ENCODE data around the gene COL7A1.

COL7A1 gene

GRCh38 chr3:48567500-48567899 lies 27.6 kb downstream of the COL7A1 start:
- Histone ChIP-seq H3K27ac (ENCODE audit: low read length) (no peak overlapping the region), H3K4me3 (ENCODE audit: low read length) (no peak overlapping the region), H3K36me3 (ENCODE audit: insufficient read depth, low read depth, low read length) (no peaks in the 10 kb centered on the region), H3K4me1 (ENCODE audit: insufficient read depth, low read length) (peaks cover 6% of the 10 kb centered on the region; the same call in 1 of the 2 replicates), H3K27me3 (ENCODE audit: insufficient read depth, low read length) (no peaks in the 10 kb centered on the region), H3K9me3 (ENCODE audit: insufficient read depth, low read depth, low read length) (no peaks in the 10 kb centered on the region), H3K9ac (ENCODE audit: low read depth, low read length) (no peak overlapping the region)

DNA sequence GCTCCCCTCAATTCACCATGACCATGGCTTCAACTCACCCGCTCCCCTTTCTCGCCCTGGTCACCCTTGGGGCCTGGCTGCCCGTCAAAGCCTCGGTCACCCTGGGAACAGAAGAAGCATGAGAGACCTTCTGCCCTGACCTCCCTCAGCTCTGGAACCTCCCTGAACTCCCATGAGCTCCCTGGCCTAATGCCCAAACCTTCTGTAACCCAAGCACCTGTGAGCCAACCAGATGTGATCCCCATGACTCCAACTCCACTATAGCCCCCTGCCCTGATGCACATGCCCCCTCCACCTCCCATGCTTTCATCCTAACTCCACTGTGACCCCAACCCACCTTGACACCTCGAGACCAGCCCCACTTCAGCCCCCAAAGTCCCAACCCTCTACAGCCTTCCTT lies 28.0 kb downstream of the COL7A1 start:
- H3K36me3 ChIP-seq (ENCODE audit: insufficient read depth, low read depth, low read length): no peaks in the 10 kb centered on the region
- no peak overlapping the region for H3K9ac ChIP-seq (ENCODE audit: low read depth, low read length)
- peaks cover 6% of the 10 kb centered on the region; the same call in 1 of the 2 replicates for H3K4me1 ChIP-seq (ENCODE audit: insufficient read depth, low read length)
- H3K27me3 ChIP-seq (ENCODE audit: insufficient read depth, low read length): no peaks in the 10 kb centered on the region
- no peak overlapping the region for H3K4me3 ChIP-seq (ENCODE audit: low read length)
- H3K9me3 ChIP-seq (ENCODE audit: insufficient read depth, low read depth, low read length): no peaks in the 10 kb centered on the region
- no peak overlapping the region for H3K27ac ChIP-seq (ENCODE audit: low read length)

GRCh38 chr3:48566401-48566760 lies 28.7 kb downstream of the COL7A1 start:
- Histone ChIP-seq H3K27me3 (ENCODE audit: insufficient read depth, low read length) (no peaks in the 10 kb centered on the region), H3K9ac (ENCODE audit: low read depth, low read length) (no peak overlapping the region), H3K9me3 (ENCODE audit: insufficient read depth, low read depth, low read length) (no peaks in the 10 kb centered on the region), H3K4me3 (ENCODE audit: low read length) (no peak overlapping the region), H3K4me1 (ENCODE audit: insufficient read depth, low read length) (peaks cover 6% of the 10 kb centered on the region; the same call in 1 of the 2 replicates), H3K27ac (ENCODE audit: low read length) (no peak overlapping the region), H3K36me3 (ENCODE audit: insufficient read depth, low read depth, low read length) (no peaks in the 10 kb centered on the region)

DNA sequence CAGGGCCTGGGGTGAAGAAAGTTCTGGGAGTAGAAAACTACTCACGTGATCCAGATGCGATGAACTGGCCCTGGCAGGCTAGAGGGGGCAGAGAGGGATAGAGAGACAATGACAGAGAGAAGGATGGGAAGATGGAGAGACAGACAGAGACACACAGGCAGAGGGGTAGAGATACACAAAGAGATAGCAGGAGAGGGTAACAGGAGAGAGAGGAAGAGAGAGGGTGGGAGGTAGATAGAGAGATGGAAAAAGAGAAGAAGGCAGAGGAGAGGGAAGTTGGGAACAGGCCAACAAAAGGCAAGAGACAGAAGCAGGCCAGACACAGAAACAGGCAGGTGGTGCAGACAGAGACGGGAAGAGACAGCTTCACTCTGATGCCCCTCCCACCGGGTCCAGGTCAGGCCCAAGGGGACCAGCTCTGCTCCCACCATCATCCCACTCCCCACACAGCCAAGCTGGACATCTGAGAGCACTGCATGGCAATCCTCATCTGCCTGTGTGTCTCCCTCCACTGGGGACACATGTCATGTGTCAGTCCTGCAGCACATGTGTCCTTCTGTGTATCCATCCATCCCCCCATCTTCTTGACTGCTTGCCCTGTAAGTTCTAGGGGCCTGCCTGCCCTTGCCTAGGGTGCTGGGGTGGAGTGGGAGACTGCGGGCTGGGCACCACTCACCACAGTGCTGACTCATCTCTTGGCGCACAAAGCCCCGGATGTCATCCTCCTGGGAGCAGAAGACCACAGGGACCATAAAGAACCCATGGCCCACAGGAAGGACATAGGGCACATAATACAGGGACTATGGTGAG lies 29.3 kb downstream of the COL7A1 start:
- H3K36me3 ChIP-seq (ENCODE audit: insufficient read depth, low read depth, low read length): no peaks in the 10 kb centered on the region
- peaks cover 6% of the 10 kb centered on the region; the same call in 1 of the 2 replicates for H3K4me1 ChIP-seq (ENCODE audit: insufficient read depth, low read length)
- no peak overlapping the region for H3K4me3 ChIP-seq (ENCODE audit: low read length)
- H3K27me3 ChIP-seq (ENCODE audit: insufficient read depth, low read length): no peaks in the 10 kb centered on the region
- no peaks in the 10 kb centered on the region for H3K9me3 ChIP-seq (ENCODE audit: insufficient read depth, low read depth, low read length)
- no peak overlapping the region for H3K9ac ChIP-seq (ENCODE audit: low read depth, low read length)
- H3K27ac ChIP-seq (ENCODE audit: low read length): no peak overlapping the region

- H3K9me3 ChIP-seq (ENCODE audit: insufficient read depth, low read depth, low read length): no peaks in the 10 kb centered on the region
- no peaks in the 10 kb centered on the region for H3K27me3 ChIP-seq (ENCODE audit: insufficient read depth, low read length)
- no peak overlapping the region for H3K27ac ChIP-seq (ENCODE audit: low read length)
- H3K4me3 ChIP-seq (ENCODE audit: low read length): no peak overlapping the region
- H3K9ac ChIP-seq (ENCODE audit: low read depth, low read length): no peak overlapping the region
- H3K4me1 ChIP-seq (ENCODE audit: insufficient read depth, low read length): peaks cover 6% of the 10 kb centered on the region; the same call in 1 of the 2 replicates
- no peaks in the 10 kb centered on the region for H3K36me3 ChIP-seq (ENCODE audit: insufficient read depth, low read depth, low read length)
Observed at GRCh38 chr3:48565186-48565585, 29.9 kb downstream of the COL7A1 start.

- no peaks in the 10 kb centered on the region for H3K27me3 ChIP-seq (ENCODE audit: insufficient read depth, low read length)
- no peak overlapping the region; the same call in 1 of the 2 replicates for H3K9ac ChIP-seq (ENCODE audit: low read depth, low read length)
- no peaks in the 10 kb centered on the region for H3K9me3 ChIP-seq (ENCODE audit: insufficient read depth, low read depth, low read length)
- H3K36me3 ChIP-seq (ENCODE audit: insufficient read depth, low read depth, low read length): no peaks in the 10 kb centered on the region
- peaks cover 6% of the 10 kb centered on the region; the same call in 1 of the 2 replicates for H3K4me1 ChIP-seq (ENCODE audit: insufficient read depth, low read length)
- no peak overlapping the region for H3K4me3 ChIP-seq (ENCODE audit: low read length)
- H3K27ac ChIP-seq (ENCODE audit: low read length): no peak overlapping the region
Observed at GRCh38 chr3:48564667-48565066, 30.5 kb downstream of the COL7A1 start.

DNA sequence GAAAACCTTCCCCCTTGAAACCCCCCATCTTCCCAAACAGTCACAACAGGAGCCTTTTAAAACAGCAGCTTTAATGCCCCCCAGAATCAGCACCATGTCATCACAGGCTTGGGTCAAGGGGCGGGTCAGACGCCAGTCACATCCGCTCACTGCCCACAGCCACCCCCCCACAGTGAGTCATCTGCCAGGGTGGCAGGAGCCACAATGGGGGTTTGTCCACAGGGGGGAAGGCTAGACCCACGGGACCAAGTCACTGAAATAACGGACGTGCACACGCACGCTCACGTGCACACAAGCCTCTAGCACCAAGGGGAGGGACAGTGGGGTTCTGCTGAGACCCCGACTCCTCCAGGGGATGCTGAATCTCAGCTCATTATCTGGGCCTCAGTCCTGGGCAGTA lies 31.1 kb downstream of the COL7A1 start:
- Histone ChIP-seq H3K27ac (ENCODE audit: low read length) (no peak overlapping the region), H3K9ac (ENCODE audit: low read depth, low read length) (no peak overlapping the region), H3K9me3 (ENCODE audit: insufficient read depth, low read depth, low read length) (no peaks in the 10 kb centered on the region), H3K4me1 (ENCODE audit: insufficient read depth, low read length) (peaks cover 6% of the 10 kb centered on the region; the same call in 1 of the 2 replicates), H3K4me3 (ENCODE audit: low read length) (no peak overlapping the region), H3K27me3 (ENCODE audit: insufficient read depth, low read length) (no peaks in the 10 kb centered on the region), H3K36me3 (ENCODE audit: insufficient read depth, low read depth, low read length) (no peaks in the 10 kb centered on the region)

GRCh38 chr3:48563382-48563918 lies 31.7 kb downstream of the COL7A1 start, which contains the start of gene UCN2:
TSS of gene UCN2 (minus strand) at chr3:48563781. CDS start at chr3:48563124, 657 bp downstream.
- no peak within 1 kb of the TSS; the same call in 1 of the 2 replicates for H3K9ac ChIP-seq (ENCODE audit: low read depth, low read length)
- H3K27ac ChIP-seq (ENCODE audit: low read length): no peak within 1 kb of the TSS

GRCh38 chr3:48562367-48563095 lies 32.6 kb downstream of the COL7A1 start:
- Histone ChIP-seq H3K4me1 (ENCODE audit: insufficient read depth, low read length) (peaks cover 6% of the 10 kb centered on the region; the same call in 1 of the 2 replicates), H3K27ac (ENCODE audit: low read length) (no peak overlapping the region), H3K4me3 (ENCODE audit: low read length) (no peak overlapping the region), H3K27me3 (ENCODE audit: insufficient read depth, low read length) (no peaks in the 10 kb centered on the region), H3K9me3 (ENCODE audit: insufficient read depth, low read depth, low read length) (no peaks in the 10 kb centered on the region), H3K36me3 (ENCODE audit: insufficient read depth, low read depth, low read length) (no peaks in the 10 kb centered on the region), H3K9ac (ENCODE audit: low read depth, low read length) (no peak overlapping the region)

More at GRCh38 chr3:48563382-48563918, 31.7 kb downstream of the COL7A1 start, which contains the start of gene UCN2:
- Histone ChIP-seq H3K4me1 (ENCODE audit: insufficient read depth, low read length) (peaks cover 6% of the 10 kb centered on the region; the same call in 1 of the 2 replicates), H3K4me3 (ENCODE audit: low read length) (no peak within 1 kb of the TSS), H3K9me3 (ENCODE audit: insufficient read depth, low read depth, low read length) (no peaks in the 10 kb centered on the region), H3K36me3 (ENCODE audit: insufficient read depth, low read depth, low read length) (no peaks in the 10 kb centered on the region), H3K27me3 (ENCODE audit: insufficient read depth, low read length) (no peaks in the 10 kb centered on the region)

DNA sequence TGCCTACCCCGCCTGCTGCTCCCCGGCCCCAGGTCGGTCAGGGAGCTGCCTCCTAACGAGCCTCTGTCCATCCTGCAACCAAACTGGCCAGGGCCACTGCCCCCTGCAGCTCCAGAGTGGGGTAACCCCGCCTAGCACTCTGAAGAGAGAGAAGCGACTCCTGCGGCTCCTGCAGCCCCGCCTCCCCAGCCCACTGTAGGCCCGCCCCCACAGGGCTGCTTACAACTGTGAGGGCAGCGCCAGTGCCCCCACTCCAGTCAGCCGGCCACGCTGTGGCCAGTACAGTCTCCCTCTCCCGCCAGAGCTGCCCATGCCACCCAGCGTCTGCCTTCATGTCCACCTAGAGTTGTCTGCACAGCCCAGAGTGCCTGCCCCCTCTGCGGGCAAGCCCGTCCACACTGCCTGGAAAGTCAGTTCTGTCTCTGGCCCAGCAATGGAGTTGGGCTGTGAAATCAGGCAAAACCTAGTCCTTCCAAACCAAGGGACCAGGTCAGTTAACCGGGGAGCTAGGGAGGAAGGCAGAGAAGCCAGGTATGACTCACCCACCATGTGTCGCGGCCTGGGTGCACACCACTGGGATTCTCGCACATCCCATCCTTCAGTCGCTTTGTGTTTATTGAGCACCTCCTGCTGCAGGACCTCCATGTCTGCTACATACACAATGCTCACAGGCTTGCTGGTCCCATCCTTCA lies 33.9 kb downstream of the COL7A1 start:
- Histone ChIP-seq H3K9me3 (ENCODE audit: insufficient read depth, low read depth, low read length) (no peaks in the 10 kb centered on the region), H3K27me3 (ENCODE audit: insufficient read depth, low read length) (no peaks in the 10 kb centered on the region), H3K4me3 (ENCODE audit: low read length) (no peak overlapping the region), H3K9ac (ENCODE audit: low read depth, low read length) (no peak overlapping the region), H3K36me3 (ENCODE audit: insufficient read depth, low read depth, low read length) (no peaks in the 10 kb centered on the region), H3K4me1 (ENCODE audit: insufficient read depth, low read length) (peaks cover 6% of the 10 kb centered on the region; the same call in 1 of the 2 replicates), H3K27ac (ENCODE audit: low read length) (no peak overlapping the region)

DNA sequence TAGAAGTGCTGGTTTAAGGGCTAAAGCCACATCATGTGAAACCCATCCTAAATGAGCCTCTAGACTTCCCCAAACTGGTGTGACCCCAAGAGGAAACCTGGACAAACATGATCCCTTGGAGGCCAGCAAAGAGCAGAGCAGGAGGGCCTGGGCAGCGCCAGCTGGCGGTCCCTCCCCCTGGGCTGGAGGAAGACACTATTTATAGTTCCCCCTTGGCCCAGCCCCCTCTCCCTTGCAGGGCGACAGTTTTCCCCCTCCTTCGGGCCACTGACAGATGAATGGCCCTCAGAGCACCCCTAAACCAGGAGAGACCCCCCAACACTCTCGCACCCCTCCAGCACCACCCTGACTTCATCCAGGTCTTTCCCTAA lies 34.5 kb downstream of the COL7A1 start:
- Histone ChIP-seq H3K36me3 (ENCODE audit: insufficient read depth, low read depth, low read length) (no peaks in the 10 kb centered on the region), H3K9me3 (ENCODE audit: insufficient read depth, low read depth, low read length) (no peaks in the 10 kb centered on the region), H3K27ac (ENCODE audit: low read length) (no peak overlapping the region), H3K4me1 (ENCODE audit: insufficient read depth, low read length) (peaks cover 6% of the 10 kb centered on the region; the same call in 1 of the 2 replicates), H3K27me3 (ENCODE audit: insufficient read depth, low read length) (no peaks in the 10 kb centered on the region), H3K9ac (ENCODE audit: low read depth, low read length) (no peak overlapping the region), H3K4me3 (ENCODE audit: low read length) (no peak overlapping the region)
